ENCODE results near the gene MGARP. TPM values are rescaled to one million over a fixed set of nuclear protein-coding genes. Genes with fewer than 3 reads are reported as not detected.

MGARP gene
- total and polyA plus RNA-seq, 2 experiments from 2014 or later, result 2.4 to 4.1 TPM

DNA sequence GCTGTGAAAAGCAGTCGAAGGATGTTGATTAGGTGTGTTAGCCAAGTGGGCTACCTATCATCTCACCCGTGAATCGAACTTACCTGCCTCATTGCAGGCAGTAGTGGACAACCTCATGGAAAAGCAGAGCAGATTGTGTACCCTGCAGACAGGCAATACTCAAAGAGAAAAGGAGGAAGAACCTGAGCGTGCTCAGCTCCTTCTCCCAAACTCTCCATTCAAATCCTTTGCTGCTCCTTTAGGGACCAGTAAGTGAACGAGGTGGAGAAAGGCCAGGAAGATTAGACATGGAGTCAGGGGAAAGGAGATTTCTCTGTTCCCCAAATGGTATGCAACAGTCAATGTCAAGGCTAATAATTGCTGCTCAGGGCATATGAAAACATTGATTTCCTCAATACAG lies 57.8 kb downstream of the MGARP start:
- no peak for TF ChIP-seq CREB1 (CRISPR knock-in tag; IDR thresholded peaks at IDR 0.05; ENCODE audit: low read depth)
- no peaks in the 10 kb centered on the region for H3F3A ChIP-seq (replicated peaks; ENCODE audit: low read depth)
- no peaks in the 10 kb centered on the region for H3K27me3 ChIP-seq (ENCODE audit: insufficient read depth)
- ATAC-seq (no peak), DNase-seq (ENCODE audit: low spot score) (no peak)
- Mint-ChIP-seq H3K9me3 (no peaks in the 10 kb centered on the region), H3K36me3 (ENCODE audit: low read depth) (no peaks in the 10 kb centered on the region), H3K4me1 (no peaks in the 10 kb centered on the region), H3K27me3 (ENCODE audit: insufficient read depth, low read depth, poor library complexity) (peaks cover 7% of the 10 kb centered on the region), H3K4me3 (no peak overlapping the region), H3K27ac (no peak overlapping the region)
- H3K79me2 ChIP-seq (replicated peaks; ENCODE audit: insufficient read depth), result no peaks in the 10 kb centered on the region
- no peaks in the 10 kb centered on the region for H3K36me3 ChIP-seq (ENCODE audit: insufficient read depth)
- H3K4me3 ChIP-seq, result no peak overlapping the region
- H2AFZ ChIP-seq, result peak overlapping the region; percentile 59; the same call in 1 of the 2 replicates
- no peaks in the 10 kb centered on the region for H4K20me1 ChIP-seq (replicated peaks; ENCODE audit: insufficient read depth)
- H3K4me1 ChIP-seq (ENCODE audit: insufficient read depth), result no peaks in the 10 kb centered on the region
- no peak overlapping the region for H3K27ac ChIP-seq (ENCODE audit: low read depth)
- no peaks in the 10 kb centered on the region for H3K9me2 ChIP-seq (ENCODE audit: insufficient read depth)
- H3K4me2 ChIP-seq, result no peak overlapping the region

DNA sequence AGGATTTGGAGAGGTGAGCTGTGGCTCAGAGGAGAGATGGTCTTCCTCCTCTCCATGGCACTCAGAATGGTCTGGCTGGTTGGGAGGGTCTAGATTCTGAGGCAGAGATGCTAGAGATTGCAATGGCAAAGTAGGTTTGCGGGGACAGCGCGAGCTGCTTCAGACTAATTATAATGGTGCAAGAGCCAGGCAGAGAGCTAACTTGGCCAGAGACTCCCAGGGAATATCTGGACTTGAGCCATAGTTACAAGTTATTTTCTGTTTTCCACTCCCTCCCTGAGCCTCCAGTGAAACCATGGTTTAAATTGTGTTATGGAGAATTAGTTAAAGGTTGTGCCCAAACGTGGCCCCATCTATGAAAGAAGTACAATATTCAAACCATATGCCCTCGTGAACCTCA lies 58.3 kb downstream of the MGARP start:
- no peaks in the 10 kb centered on the region for H3K4me1 ChIP-seq (ENCODE audit: insufficient read depth)
- Mint-ChIP-seq H3K27ac (no peak overlapping the region), H3K36me3 (ENCODE audit: low read depth) (no peaks in the 10 kb centered on the region), H3K9me3 (no peaks in the 10 kb centered on the region), H3K4me1 (no peaks in the 10 kb centered on the region), H3K27me3 (ENCODE audit: insufficient read depth, low read depth, poor library complexity) (peaks cover 7% of the 10 kb centered on the region), H3K4me3 (no peak overlapping the region)
- H3K4me3 ChIP-seq, result no peak overlapping the region
- no peaks in the 10 kb centered on the region for H3K79me2 ChIP-seq (replicated peaks; ENCODE audit: insufficient read depth)
- H3K36me3 ChIP-seq (ENCODE audit: insufficient read depth), result no peaks in the 10 kb centered on the region
- no peaks in the 10 kb centered on the region for H3K9me2 ChIP-seq (ENCODE audit: insufficient read depth)
- ATAC-seq, result no peak
- H3K27me3 ChIP-seq (ENCODE audit: insufficient read depth), result no peaks in the 10 kb centered on the region
- H3K4me2 ChIP-seq, result no peak overlapping the region
- no peaks in the 10 kb centered on the region for H3F3A ChIP-seq (replicated peaks; ENCODE audit: low read depth)
- H3K27ac ChIP-seq (ENCODE audit: low read depth), result no peak overlapping the region
- peak overlapping the region; percentile 59 for H2AFZ ChIP-seq
- no peak for DNase-seq (ENCODE audit: low spot score)
- no peaks in the 10 kb centered on the region for H4K20me1 ChIP-seq (replicated peaks; ENCODE audit: insufficient read depth)
- TF ChIP-seq STAT1 (IDR thresholded peaks at IDR 0.05; ENCODE audit: unreplicated experiment), result no peak
- TF ChIP-seq ZNF331 (CRISPR knock-in tag; IDR thresholded peaks at IDR 0.05; ENCODE audit: low read depth), result no peak
- no peak for TF ChIP-seq ZNF114 (CRISPR knock-in tag; IDR thresholded peaks at IDR 0.05)
- TF ChIP-seq POLR2AphosphoS5 (IDR thresholded peaks at IDR 0.05; ENCODE audit: low read depth), result no peak
- TF ChIP-seq, protein P1, sequence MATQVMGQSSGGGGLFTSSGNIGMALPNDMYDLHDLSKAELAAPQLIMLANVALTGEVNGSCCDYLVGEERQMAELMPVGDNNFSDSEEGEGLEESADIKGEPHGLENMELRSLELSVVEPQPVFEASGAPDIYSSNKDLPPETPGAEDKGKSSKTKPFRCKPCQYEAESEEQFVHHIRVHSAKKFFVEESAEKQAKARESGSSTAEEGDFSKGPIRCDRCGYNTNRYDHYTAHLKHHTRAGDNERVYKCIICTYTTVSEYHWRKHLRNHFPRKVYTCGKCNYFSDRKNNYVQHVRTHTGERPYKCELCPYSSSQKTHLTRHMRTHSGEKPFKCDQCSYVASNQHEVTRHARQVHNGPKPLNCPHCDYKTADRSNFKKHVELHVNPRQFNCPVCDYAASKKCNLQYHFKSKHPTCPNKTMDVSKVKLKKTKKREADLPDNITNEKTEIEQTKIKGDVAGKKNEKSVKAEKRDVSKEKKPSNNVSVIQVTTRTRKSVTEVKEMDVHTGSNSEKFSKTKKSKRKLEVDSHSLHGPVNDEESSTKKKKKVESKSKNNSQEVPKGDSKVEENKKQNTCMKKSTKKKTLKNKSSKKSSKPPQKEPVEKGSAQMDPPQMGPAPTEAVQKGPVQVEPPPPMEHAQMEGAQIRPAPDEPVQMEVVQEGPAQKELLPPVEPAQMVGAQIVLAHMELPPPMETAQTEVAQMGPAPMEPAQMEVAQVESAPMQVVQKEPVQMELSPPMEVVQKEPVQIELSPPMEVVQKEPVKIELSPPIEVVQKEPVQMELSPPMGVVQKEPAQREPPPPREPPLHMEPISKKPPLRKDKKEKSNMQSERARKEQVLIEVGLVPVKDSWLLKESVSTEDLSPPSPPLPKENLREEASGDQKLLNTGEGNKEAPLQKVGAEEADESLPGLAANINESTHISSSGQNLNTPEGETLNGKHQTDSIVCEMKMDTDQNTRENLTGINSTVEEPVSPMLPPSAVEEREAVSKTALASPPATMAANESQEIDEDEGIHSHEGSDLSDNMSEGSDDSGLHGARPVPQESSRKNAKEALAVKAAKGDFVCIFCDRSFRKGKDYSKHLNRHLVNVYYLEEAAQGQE (IDR thresholded peaks at IDR 0.05; ENCODE audit: unreplicated experiment), result no peak
- TF ChIP-seq, protein P2, sequence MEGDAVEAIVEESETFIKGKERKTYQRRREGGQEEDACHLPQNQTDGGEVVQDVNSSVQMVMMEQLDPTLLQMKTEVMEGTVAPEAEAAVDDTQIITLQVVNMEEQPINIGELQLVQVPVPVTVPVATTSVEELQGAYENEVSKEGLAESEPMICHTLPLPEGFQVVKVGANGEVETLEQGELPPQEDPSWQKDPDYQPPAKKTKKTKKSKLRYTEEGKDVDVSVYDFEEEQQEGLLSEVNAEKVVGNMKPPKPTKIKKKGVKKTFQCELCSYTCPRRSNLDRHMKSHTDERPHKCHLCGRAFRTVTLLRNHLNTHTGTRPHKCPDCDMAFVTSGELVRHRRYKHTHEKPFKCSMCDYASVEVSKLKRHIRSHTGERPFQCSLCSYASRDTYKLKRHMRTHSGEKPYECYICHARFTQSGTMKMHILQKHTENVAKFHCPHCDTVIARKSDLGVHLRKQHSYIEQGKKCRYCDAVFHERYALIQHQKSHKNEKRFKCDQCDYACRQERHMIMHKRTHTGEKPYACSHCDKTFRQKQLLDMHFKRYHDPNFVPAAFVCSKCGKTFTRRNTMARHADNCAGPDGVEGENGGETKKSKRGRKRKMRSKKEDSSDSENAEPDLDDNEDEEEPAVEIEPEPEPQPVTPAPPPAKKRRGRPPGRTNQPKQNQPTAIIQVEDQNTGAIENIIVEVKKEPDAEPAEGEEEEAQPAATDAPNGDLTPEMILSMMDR (conservative IDR thresholded peaks at IDR 0.05; ENCODE audit: low read depth in 2 of 2), result no peak
- TF ChIP-seq NANOG (IDR thresholded peaks at IDR 0.05; ENCODE audit: borderline replicate concordance), result no peak
- TF ChIP-seq, protein P3, sequence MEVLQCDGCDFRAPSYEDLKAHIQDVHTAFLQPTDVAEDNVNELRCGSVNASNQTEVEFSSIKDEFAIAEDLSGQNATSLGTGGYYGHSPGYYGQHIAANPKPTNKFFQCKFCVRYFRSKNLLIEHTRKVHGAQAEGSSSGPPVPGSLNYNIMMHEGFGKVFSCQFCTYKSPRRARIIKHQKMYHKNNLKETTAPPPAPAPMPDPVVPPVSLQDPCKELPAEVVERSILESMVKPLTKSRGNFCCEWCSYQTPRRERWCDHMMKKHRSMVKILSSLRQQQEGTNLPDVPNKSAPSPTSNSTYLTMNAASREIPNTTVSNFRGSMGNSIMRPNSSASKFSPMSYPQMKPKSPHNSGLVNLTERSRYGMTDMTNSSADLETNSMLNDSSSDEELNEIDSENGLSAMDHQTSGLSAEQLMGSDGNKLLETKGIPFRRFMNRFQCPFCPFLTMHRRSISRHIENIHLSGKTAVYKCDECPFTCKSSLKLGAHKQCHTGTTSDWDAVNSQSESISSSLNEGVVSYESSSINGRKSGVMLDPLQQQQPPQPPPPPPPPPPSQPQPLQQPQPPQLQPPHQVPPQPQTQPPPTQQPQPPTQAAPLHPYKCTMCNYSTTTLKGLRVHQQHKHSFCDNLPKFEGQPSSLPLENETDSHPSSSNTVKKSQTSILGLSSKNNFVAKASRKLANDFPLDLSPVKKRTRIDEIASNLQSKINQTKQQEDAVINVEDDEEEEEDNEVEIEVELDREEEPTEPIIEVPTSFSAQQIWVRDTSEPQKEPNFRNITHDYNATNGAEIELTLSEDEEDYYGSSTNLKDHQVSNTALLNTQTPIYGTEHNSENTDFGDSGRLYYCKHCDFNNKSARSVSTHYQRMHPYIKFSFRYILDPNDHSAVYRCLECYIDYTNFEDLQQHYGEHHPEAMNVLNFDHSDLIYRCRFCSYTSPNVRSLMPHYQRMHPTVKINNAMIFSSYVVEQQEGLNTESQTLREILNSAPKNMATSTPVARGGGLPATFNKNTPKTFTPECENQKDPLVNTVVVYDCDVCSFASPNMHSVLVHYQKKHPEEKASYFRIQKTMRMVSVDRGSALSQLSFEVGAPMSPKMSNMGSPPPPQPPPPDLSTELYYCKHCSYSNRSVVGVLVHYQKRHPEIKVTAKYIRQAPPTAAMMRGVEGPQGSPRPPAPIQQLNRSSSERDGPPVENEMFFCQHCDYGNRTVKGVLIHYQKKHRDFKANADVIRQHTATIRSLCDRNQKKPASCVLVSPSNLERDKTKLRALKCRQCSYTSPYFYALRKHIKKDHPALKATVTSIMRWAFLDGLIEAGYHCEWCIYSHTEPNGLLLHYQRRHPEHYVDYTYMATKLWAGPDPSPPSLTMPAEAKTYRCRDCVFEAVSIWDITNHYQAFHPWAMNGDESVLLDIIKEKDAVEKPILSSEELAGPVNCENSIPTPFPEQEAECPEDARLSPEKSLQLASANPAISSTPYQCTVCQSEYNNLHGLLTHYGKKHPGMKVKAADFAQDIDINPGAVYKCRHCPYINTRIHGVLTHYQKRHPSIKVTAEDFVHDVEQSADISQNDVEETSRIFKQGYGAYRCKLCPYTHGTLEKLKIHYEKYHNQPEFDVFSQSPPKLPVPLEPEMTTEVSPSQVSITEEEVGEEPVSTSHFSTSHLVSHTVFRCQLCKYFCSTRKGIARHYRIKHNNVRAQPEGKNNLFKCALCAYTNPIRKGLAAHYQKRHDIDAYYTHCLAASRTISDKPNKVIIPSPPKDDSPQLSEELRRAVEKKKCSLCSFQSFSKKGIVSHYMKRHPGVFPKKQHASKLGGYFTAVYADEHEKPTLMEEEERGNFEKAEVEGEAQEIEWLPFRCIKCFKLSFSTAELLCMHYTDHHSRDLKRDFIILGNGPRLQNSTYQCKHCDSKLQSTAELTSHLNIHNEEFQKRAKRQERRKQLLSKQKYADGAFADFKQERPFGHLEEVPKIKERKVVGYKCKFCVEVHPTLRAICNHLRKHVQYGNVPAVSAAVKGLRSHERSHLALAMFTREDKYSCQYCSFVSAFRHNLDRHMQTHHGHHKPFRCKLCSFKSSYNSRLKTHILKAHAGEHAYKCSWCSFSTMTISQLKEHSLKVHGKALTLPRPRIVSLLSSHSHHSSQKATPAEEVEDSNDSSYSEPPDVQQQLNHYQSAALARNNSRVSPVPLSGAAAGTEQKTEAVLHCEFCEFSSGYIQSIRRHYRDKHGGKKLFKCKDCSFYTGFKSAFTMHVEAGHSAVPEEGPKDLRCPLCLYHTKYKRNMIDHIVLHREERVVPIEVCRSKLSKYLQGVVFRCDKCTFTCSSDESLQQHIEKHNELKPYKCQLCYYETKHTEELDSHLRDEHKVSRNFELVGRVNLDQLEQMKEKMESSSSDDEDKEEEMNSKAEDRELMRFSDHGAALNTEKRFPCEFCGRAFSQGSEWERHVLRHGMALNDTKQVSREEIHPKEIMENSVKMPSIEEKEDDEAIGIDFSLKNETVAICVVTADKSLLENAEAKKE (CRISPR knock-in tag; IDR thresholded peaks at IDR 0.05), result no peak
- TF ChIP-seq, protein P4, sequence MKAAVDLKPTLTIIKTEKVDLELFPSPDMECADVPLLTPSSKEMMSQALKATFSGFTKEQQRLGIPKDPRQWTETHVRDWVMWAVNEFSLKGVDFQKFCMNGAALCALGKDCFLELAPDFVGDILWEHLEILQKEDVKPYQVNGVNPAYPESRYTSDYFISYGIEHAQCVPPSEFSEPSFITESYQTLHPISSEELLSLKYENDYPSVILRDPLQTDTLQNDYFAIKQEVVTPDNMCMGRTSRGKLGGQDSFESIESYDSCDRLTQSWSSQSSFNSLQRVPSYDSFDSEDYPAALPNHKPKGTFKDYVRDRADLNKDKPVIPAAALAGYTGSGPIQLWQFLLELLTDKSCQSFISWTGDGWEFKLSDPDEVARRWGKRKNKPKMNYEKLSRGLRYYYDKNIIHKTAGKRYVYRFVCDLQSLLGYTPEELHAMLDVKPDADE (IDR thresholded peaks at IDR 0.05), result no peak
